SK-N-SH treated with all-trans-retinoic acid at 6 μM for 48 hours (cell line): ENCODE data around the gene SIPA1.

Experiments used
- ARNTL ChIP-seq: fragments of 450-650 bp; formaldehyde crosslinking; IDR thresholded peaks from 2 replicates; pipeline ENCODE4 v1.5.0; 2020; ENCODE audit warnings: low read depth, mild to moderate bottlenecking, moderate library complexity, borderline replicate concordance
- CSRNP3 ChIP-seq: fragments of 250-450 bp; sonication (Bioruptor Pico); IDR thresholded peaks from 2 replicates; pipeline ENCODE4 v1.5.1; 2021; ENCODE audit warnings: mild to moderate bottlenecking, moderate library complexity
- ESRRG ChIP-seq: fragments of 250-450 bp; sonication (Bioruptor Pico); IDR thresholded peaks from 2 replicates; pipeline ENCODE4 v1.6.1; 2021; ENCODE audit warnings: mild to moderate bottlenecking
- ISL1 ChIP-seq: fragments of 250-450 bp; sonication (Bioruptor Pico); IDR thresholded peaks from 2 replicates; pipeline ENCODE4 v2.1.2; 2022; ENCODE audit warnings: mild to moderate bottlenecking, moderate library complexity
- PPARA ChIP-seq: fragments of 250-450 bp; sonication (Bioruptor Pico); IDR thresholded peaks from 2 replicates; pipeline ENCODE4 v1.5.0; 2020; ENCODE audit warnings: mild to moderate bottlenecking, borderline replicate concordance
- RARB ChIP-seq: fragments of 250-450 bp; sonication (Bioruptor Pico); IDR thresholded peaks from 2 replicates; pipeline ENCODE4 v1.8.0; 2021; ENCODE audit warnings: mild to moderate bottlenecking, moderate library complexity
- SNAI2 ChIP-seq: fragments of 250-450 bp; sonication (Bioruptor Pico); IDR thresholded peaks from 2 replicates; pipeline ENCODE4 v1.5.0; 2020; ENCODE audit warnings: mild to moderate bottlenecking, moderate library complexity
- TOX ChIP-seq: fragments of 250-450 bp; sonication (Bioruptor Pico); IDR thresholded peaks from 2 replicates; pipeline ENCODE4 v1.8.0; 2021; ENCODE audit warnings: mild to moderate bottlenecking, moderate library complexity, borderline replicate concordance
- ZC3H10 ChIP-seq: fragments of 250-450 bp; sonication (Bioruptor Pico); IDR thresholded peaks from 2 replicates; pipeline ENCODE4 v1.5.1; 2021; ENCODE audit warnings: mild to moderate bottlenecking, moderate library complexity
- ZFP3 ChIP-seq: fragments of 250-450 bp; sonication (Bioruptor Pico); IDR thresholded peaks from 2 replicates; pipeline ENCODE4 v1.5.0; 2020; ENCODE audit warnings: mild to moderate bottlenecking, moderate library complexity
- ZFP30 ChIP-seq: fragments of 450-650 bp; formaldehyde crosslinking; IDR thresholded peaks from 2 replicates; pipeline ENCODE4 v1.5.0; 2022; ENCODE audit warnings: mild to moderate bottlenecking, moderate library complexity
- ZNF70 ChIP-seq: fragments of 450-650 bp; formaldehyde crosslinking; IDR thresholded peaks from 2 replicates; pipeline ENCODE4 v1.5.0; 2020; ENCODE audit warnings: mild to moderate bottlenecking, moderate library complexity
- TF ChIP-seq, protein P1 (sequence below): fragments of 250-450 bp; sonication (Bioruptor Pico); IDR thresholded peaks from 2 replicates; pipeline ENCODE4 v1.8.0; 2020; ENCODE audit warnings: mild to moderate bottlenecking, moderate library complexity, borderline replicate concordance

DNA sequence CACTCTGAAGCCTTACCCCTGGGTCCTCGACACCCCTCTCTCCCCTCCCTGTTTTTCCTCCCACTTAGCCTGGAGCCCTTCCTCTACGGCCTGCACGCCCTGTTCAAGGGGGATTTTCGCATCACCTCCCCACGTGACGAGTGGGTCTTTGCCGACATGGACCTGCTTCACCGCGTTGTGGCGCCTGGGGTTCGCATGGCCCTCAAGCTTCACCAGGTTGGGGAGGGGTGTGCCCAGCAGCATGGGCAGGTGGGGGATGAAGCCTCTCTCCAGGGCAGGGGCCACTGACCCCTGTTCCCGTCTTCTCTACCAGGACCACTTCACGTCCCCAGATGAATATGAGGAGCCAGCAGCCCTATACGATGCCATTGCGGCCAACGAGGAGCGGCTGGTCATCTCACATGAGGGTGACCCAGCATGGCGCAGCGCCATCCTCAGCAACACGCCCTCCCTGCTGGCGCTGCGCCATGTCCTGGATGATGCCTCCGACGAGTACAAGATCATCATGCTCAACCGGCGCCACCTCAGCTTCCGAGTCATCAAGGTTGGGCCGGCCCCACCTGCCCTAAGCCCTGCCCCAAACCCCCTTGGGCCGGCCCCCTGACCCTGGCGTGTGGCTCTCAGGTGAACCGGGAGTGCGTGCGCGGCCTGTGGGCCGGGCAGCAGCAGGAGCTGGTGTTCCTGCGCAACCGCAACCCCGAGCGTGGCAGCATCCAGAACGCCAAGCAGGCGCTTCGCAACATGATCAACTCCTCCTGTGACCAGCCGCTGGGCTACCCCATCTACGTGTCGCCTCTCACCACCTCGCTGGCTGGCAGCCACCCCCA is 2.8 kb upstream of the SIPA1 start:
- TF ChIP-seq ZFP3 (CRISPR knock-in tag) (no peak), CSRNP3 (no peak), RARB (CRISPR knock-in tag) (no peak), SNAI2 (no peak), PPARA (CRISPR knock-in tag) (no peak), ZC3H10 (CRISPR knock-in tag) (no peak), ARNTL (CRISPR knock-in tag) (no peak), ISL1 (CRISPR knock-in tag) (no peak), ESRRG (CRISPR knock-in tag) (no peak), ZFP30 (CRISPR knock-in tag) (no peak), ZNF70 (CRISPR knock-in tag) (no peak), TOX (CRISPR knock-in tag) (no peak)
- TF ChIP-seq, protein P1, sequence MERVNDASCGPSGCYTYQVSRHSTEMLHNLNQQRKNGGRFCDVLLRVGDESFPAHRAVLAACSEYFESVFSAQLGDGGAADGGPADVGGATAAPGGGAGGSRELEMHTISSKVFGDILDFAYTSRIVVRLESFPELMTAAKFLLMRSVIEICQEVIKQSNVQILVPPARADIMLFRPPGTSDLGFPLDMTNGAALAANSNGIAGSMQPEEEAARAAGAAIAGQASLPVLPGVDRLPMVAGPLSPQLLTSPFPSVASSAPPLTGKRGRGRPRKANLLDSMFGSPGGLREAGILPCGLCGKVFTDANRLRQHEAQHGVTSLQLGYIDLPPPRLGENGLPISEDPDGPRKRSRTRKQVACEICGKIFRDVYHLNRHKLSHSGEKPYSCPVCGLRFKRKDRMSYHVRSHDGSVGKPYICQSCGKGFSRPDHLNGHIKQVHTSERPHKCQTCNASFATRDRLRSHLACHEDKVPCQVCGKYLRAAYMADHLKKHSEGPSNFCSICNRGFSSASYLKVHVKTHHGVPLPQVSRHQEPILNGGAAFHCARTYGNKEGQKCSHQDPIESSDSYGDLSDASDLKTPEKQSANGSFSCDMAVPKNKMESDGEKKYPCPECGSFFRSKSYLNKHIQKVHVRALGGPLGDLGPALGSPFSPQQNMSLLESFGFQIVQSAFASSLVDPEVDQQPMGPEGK (CRISPR knock-in tag) = no peak
